Fibroblast of lung (primary cell): Measurements from ENCODE around the gene TMEM121B.

Source experiments
- CTCF ChIP-seq, 2 donors: IDR thresholded peaks in 1 of 2; conservative IDR thresholded peaks in 1 of 2; 1 replicate in 1 of 2; 2 replicates in 1 of 2; pipeline ENCODE4 v1.5.1; 2011 to 2012; ENCODE audit warnings: low read length in 2 of 2, control low read depth in 1 of 2, inconsistent platforms in 1 of 2, low read depth in 1 of 2, mild to moderate bottlenecking in 1 of 2
- EZH2 ChIP-seq: IDR thresholded peaks from 2 replicates; pipeline ENCODE4 v1.5.1; 2012; ENCODE audit warnings: low read length, control low read depth, mild to moderate bottlenecking; ENCODE audit errors: missing control alignments

- TF ChIP-seq CTCF (conservative IDR thresholded peaks at IDR 0.05 in 1 of 2, IDR thresholded peaks at IDR 0.05 in 1 of 2; ENCODE audit: low read depth in 1 of 2, low read length in 2 of 2): no peak
- TF ChIP-seq EZH2: no peak
These were observed 9.0 kb upstream of the TMEM121B start for GRCh38 chr22:17130199-17130598.
